ENCODE results near the gene IWS1.

DNA sequence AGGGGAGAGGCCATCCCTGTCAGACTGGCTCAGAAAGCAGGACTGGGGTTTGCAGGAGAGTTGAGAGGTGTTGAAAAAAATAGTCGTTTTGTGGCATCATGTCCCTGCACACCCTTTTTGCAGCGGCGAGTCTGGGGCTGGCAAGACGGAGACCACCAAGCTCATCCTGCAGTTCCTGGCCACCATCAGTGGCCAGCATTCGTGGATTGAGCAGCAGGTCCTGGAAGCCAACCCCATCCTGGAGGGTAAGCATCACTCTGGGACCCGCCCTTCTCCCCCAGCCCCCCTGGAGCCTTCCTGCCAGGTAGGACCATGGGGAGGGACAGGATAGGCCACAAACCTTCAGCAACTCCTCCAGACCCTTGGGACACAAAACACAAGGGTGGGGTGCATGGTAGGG is 43.4 kb upstream of the IWS1 start:
- no peak for TF ChIP-seq EZH2 (IDR thresholded peaks at IDR 0.05; ENCODE audit: insufficient read depth, poor library complexity, severe bottlenecking)
- TF ChIP-seq EZH2phosphoT487 (IDR thresholded peaks at IDR 0.05; ENCODE audit: insufficient read depth, low read depth): no peak
